Stimulated activated naive B cell treated with anti-CD40 and anti-IgM and Interleukin-4, amounts not matched to agents 10 μg/mL and 1 μg/mL and 100 μg/mL, for 72 hours (primary cell): Measurements from ENCODE around the gene PML.

ENCODE experiments used
- ATAC-seq, 2 donors: fragments of 150-1000 bp; cut with Tn5 transposase; replicated peaks; 2 replicates each; pipeline ENCODE4 v1.10.0; 2021; ENCODE audit warnings: moderate library complexity in 1 of 2
- DNase-seq: peaks from one replicate; pipeline ENCODE4 v3.0.0; 2021
- H3K27ac Mint-ChIP-seq: one replicate; pipeline ENCODE4 v1.8.0; 2022; ENCODE audit warnings: mild to moderate bottlenecking, mixed read lengths
- H3K27me3 Mint-ChIP-seq, 2 donors: one replicate each; pipeline ENCODE4 v1.8.0; 2022; ENCODE audit warnings: mixed read lengths in 2 of 2
- H3K36me3 Mint-ChIP-seq, 2 donors: one replicate each; pipeline ENCODE4 v1.8.0; 2022; ENCODE audit warnings: mixed read lengths in 2 of 2, mild to moderate bottlenecking in 1 of 2
- H3K4me1 Mint-ChIP-seq, 2 donors: one replicate each; pipeline ENCODE4 v1.8.0; 2022; ENCODE audit warnings: mixed read lengths in 2 of 2, mild to moderate bottlenecking in 1 of 2
- H3K4me3 Mint-ChIP-seq, 2 donors: one replicate each; pipeline ENCODE4 v1.8.0; 2022; ENCODE audit warnings: mild to moderate bottlenecking in 2 of 2, mixed read lengths in 2 of 2, moderate library complexity in 1 of 2
- H3K9me3 Mint-ChIP-seq, 2 donors: one replicate each; pipeline ENCODE4 v1.8.0; 2022; ENCODE audit warnings: mixed read lengths in 2 of 2, mild to moderate bottlenecking in 1 of 2

The PML gene

GRCh38 chr15:74038707-74039655 lies 44.5 kb downstream of the PML start:
- no peak for DNase-seq
- no peak overlapping the region for H3K4me3 Mint-ChIP-seq
- peak overlapping the region; percentile 72 for H3K27ac Mint-ChIP-seq
- no peak for ATAC-seq
- peaks cover 0 to 2% of the 10 kb centered on the region in 2 donors for H3K4me1 Mint-ChIP-seq
- H3K9me3 Mint-ChIP-seq: no peaks in the 10 kb centered on the region
- H3K36me3 Mint-ChIP-seq: peaks cover 44 to 72% of the 10 kb centered on the region in 2 donors
- H3K27me3 Mint-ChIP-seq: no peaks in the 10 kb centered on the region

DNA sequence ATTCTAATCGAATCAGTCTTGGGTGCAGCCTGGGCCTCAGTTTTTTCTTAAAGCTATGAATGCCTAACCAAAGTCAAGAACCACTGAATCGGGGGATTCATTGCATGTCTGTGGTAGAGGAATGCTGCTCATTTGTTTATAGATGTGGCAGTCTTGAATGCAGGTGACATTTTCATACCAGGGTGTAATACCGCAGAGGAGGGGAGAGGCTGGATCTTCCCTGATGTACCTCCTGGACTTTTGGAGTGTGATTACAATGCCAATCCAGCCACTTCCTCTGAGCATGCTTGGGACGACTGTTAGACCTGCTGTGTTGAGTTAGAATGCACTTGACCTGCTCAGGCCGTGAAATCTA lies 45.1 kb downstream of the PML start:
- H3K4me3 Mint-ChIP-seq: no peak overlapping the region
- H3K27ac Mint-ChIP-seq: no peak overlapping the region

GRCh38 chr15:74040109-74040850 lies 45.8 kb downstream of the PML start:
- ATAC-seq: no peak
- Mint-ChIP-seq H3K9me3 (no peaks in the 10 kb centered on the region), H3K36me3 (peaks cover 36 to 60% of the 10 kb centered on the region in 2 donors), H3K4me3 (no peak overlapping the region), H3K27ac (no peak overlapping the region), H3K4me1 (peaks cover 0 to 1% of the 10 kb centered on the region in 2 donors), H3K27me3 (no peaks in the 10 kb centered on the region)
- no peak for DNase-seq

More for the DNA sequence above, 45.1 kb downstream of the PML start:
- H3K9me3 Mint-ChIP-seq: no peaks in the 10 kb centered on the region
- H3K4me1 Mint-ChIP-seq: no peaks in the 10 kb centered on the region
- DNase-seq (no peak), ATAC-seq (no peak)
- H3K36me3 Mint-ChIP-seq: peaks cover 40 to 66% of the 10 kb centered on the region in 2 donors
- H3K27me3 Mint-ChIP-seq: no peaks in the 10 kb centered on the region

GRCh38 chr15:74041311-74041756 lies 46.8 kb downstream of the PML start:
- ATAC-seq (no peak), DNase-seq (no peak)
- Mint-ChIP-seq H3K4me1 (peaks cover 2 to 6% of the 10 kb centered on the region in 2 donors), H3K27me3 (no peaks in the 10 kb centered on the region), H3K27ac (no peak overlapping the region), H3K4me3 (no peak overlapping the region), H3K36me3 (peaks cover 34 to 56% of the 10 kb centered on the region in 2 donors), H3K9me3 (no peaks in the 10 kb centered on the region)

DNA sequence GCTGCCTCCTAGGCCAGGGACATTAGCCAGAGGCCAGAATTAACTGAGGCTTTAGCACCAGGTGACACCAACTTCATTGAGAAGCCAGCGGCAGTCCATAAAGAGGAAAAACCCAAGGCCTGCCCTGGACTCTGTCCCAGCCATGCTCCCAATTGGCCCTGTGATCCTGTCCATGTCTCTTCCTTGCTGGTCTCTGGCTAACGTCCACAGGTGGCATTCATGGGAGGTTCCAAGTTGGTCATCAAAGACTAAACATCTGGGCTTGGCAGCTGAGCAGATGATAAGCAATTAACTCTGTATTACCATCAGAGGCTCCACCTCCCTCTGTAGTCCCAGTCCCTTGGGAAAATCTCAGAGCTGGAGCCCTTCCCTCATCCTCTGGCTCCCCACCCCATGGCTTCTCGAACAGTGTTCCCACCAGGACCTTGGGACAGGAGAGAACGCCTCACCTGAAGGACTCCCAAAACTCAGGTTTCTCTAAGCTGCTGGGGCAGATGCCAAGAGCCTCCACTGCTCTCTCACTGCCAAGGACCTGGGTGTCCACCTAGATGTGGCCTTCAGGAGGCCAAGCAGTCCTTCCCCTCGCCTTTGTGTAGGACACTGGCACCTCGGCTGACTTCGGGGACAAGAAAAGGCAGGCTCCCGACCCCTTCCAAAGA lies 47.4 kb downstream of the PML start:
- Mint-ChIP-seq H3K9me3 (no peaks in the 10 kb centered on the region), H3K36me3 (peaks cover 28 to 51% of the 10 kb centered on the region in 2 donors)

GRCh38 chr15:74042603-74043424 lies 48.3 kb downstream of the PML start:
- H3K27ac Mint-ChIP-seq: no peak overlapping the region

More for the DNA sequence above, 47.4 kb downstream of the PML start:
- DNase-seq (no peak), ATAC-seq (no peak)
- no peaks in the 10 kb centered on the region for H3K27me3 Mint-ChIP-seq
- H3K27ac Mint-ChIP-seq: peak overlapping the region; percentile 15
- no peak overlapping the region for H3K4me3 Mint-ChIP-seq
- peaks cover 2 to 6% of the 10 kb centered on the region in 2 donors for H3K4me1 Mint-ChIP-seq

DNA sequence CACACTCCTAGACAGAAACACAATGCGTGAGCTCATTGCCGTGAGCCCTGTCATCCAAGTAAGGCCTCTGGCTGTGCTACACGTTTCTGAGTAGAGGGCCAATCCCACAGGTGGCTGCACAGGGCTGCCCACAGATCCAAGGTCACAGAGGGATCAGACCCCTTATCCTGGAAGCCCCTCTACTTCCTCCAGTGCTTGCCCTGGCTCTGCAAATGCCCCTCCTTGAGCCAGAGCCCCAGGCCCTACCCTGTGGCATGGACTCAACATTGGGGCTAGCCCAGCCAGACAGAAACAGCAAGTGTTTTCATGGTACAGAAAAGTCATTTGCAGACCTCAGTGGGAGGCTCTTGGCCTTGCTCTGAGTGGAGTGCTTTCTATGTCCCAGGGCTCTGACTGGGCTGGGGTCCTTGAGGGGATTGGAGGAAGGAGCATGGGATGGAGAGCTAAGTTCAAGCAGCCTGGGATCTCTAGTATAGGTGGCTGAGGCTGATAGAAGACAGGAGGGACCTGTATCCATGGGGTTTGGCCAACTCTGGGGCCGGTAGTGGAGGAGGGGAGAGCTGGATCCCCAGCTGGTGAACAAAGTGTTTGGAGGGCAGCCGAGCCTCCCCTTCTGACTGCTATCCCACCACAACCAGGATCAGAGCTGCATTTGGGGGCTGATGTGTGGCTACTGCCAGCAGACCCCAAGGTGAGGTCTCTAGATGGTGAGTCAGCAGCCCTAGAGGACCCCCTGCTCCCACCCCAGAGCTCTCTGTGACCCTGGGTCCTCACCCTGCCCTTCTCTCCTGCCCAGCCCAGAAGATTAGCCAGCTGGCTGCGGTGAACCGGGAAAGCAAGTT lies 49.1 kb downstream of the PML start:
- Mint-ChIP-seq H3K4me3 (no peak overlapping the region), H3K9me3 (no peaks in the 10 kb centered on the region), H3K27me3 (no peaks in the 10 kb centered on the region), H3K36me3 (peaks cover 16 to 37% of the 10 kb centered on the region in 2 donors), H3K4me1 (peaks cover 6 to 16% of the 10 kb centered on the region in 2 donors), H3K27ac (no peak overlapping the region)
- ATAC-seq (no peak), DNase-seq (no peak)

More at GRCh38 chr15:74042603-74043424, 48.3 kb downstream of the PML start:
- Mint-ChIP-seq H3K36me3 (peaks cover 20 to 42% of the 10 kb centered on the region in 2 donors), H3K4me1 (peaks cover 2 to 9% of the 10 kb centered on the region in 2 donors), H3K4me3 (no peak overlapping the region), H3K9me3 (no peaks in the 10 kb centered on the region), H3K27me3 (no peaks in the 10 kb centered on the region)
- DNase-seq (no peak), ATAC-seq (no peak)

DNA sequence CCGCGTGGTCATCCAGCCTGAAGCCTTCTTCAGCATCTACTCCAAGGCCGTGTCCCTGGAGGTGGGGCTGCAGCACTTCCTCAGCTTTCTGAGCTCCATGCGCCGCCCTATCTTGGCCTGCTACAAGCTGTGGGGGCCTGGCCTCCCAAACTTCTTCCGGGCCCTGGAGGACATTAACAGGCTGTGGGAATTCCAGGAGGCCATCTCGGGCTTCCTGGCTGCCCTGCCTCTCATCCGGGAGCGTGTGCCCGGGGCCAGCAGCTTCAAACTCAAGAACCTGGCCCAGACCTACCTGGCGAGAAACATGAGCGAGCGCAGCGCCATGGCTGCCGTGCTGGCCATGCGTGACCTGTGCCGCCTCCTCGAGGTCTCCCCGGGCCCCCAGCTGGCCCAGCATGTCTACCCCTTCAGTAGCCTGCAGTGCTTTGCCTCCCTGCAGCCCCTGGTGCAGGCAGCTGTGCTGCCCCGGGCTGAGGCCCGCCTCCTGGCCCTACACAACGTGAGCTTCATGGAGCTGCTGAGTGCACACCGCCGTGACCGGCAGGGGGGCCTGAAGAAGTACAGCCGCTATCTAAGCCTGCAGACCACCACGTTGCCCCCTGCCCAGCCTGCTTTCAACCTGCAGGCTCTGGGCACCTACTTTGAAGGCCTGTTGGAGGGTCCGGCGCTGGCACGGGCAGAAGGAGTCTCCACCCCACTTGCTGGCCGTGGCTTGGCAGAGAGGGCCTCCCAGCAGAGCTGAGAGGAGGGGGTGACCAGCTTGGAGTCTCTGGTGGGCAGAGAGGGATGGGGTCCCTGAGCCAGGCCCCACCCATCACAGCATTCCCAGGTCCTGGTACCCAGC lies 50.0 kb downstream of the PML start:
- peaks cover 12 to 33% of the 10 kb centered on the region in 2 donors for H3K36me3 Mint-ChIP-seq
- ATAC-seq: no peak
- no peaks in the 10 kb centered on the region for H3K27me3 Mint-ChIP-seq
- H3K9me3 Mint-ChIP-seq: no peaks in the 10 kb centered on the region
- peaks cover 6 to 16% of the 10 kb centered on the region in 2 donors for H3K4me1 Mint-ChIP-seq
- DNase-seq: no peak
- H3K27ac Mint-ChIP-seq: no peak overlapping the region
- H3K4me3 Mint-ChIP-seq: no peak overlapping the region

DNA sequence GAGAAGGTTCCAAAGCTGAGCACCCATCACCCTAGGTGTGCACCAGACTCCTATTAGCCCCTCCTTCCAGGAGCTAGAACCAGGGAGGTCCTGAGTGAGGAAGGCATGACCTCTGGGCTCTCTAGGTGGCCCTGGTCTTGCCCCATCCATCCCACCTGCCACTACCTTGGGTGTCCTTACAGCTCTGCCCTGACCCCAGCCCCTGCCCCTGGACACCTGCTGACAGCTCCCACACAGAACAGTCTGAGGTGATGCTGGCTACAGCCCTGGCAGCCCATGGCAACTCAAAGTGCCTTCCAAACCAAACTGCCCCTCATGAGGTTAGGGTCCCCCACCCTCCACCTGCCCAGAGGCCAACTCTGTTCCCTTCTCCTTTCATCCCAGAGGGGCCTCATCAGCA lies 50.7 kb downstream of the PML start:
- Mint-ChIP-seq H3K27ac (peak overlapping the region; percentile 87), H3K9me3 (no peaks in the 10 kb centered on the region), H3K36me3 (peaks cover 12 to 33% of the 10 kb centered on the region in 2 donors), H3K4me1 (peaks cover 6 to 16% of the 10 kb centered on the region in 2 donors), H3K4me3 (no peak overlapping the region), H3K27me3 (no peaks in the 10 kb centered on the region)
- DNase-seq: no peak
- ATAC-seq: no peak

DNA sequence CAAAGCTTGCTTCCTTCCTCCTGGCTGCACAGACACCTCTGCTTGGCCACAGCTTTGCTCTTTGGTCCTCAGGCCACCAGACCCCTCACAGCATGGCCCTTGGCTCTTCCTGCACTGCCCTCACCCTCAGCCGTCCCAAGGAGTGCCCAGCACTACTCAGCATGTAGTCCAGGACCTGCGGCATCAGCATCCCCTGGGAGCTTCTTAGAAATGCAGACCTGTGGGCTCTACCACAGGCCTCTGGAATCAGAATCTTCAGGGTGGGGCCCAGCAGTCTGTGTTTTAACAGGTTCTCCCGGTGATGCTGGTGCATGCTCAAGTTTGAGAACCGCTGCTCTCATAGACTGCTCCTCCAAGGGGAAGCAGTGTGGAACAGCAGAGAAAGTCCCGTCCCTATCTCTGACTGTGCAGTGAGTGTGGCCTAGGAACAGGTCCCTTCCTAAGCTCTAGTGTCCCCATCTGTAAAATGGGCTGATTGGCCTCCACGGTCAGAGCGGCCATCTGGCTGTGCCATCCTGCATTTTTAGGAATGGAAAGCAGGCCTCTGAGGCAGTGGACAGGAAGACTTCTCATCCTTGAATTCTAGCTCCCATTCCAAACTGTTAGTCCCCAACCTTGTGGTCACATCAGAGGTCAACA lies 51.2 kb downstream of the PML start:
- no peak overlapping the region for H3K4me3 Mint-ChIP-seq

GRCh38 chr15:74046275-74046674 lies 51.8 kb downstream of the PML start:
- Mint-ChIP-seq H3K9me3 (no peaks in the 10 kb centered on the region), H3K4me1 (peaks cover 6 to 16% of the 10 kb centered on the region in 2 donors), H3K27me3 (no peaks in the 10 kb centered on the region), H3K27ac (no peak overlapping the region), H3K36me3 (peaks cover 8 to 27% of the 10 kb centered on the region in 2 donors), H3K4me3 (no peak overlapping the region)
- no peak for ATAC-seq
- DNase-seq: no peak

More for the DNA sequence above, 51.2 kb downstream of the PML start:
- Mint-ChIP-seq H3K9me3 (no peaks in the 10 kb centered on the region), H3K4me1 (peaks cover 6 to 16% of the 10 kb centered on the region in 2 donors), H3K27ac (peak overlapping the region; percentile 87), H3K27me3 (no peaks in the 10 kb centered on the region), H3K36me3 (peaks cover 12 to 32% of the 10 kb centered on the region in 2 donors)
- DNase-seq (no peak), ATAC-seq (no peak)

- Mint-ChIP-seq H3K9me3 (no peaks in the 10 kb centered on the region), H3K27ac (no peak overlapping the region), H3K36me3 (peaks cover 4 to 5% of the 10 kb centered on the region in 2 donors)
Observed at GRCh38 chr15:74050127-74050526, 55.6 kb downstream of the PML start.

More at GRCh38 chr15:74050127-74050526, 55.6 kb downstream of the PML start:
- DNase-seq (no peak), ATAC-seq (no peak)
- Mint-ChIP-seq H3K4me1 (peaks cover 11 to 30% of the 10 kb centered on the region in 2 donors), H3K27me3 (no peaks in the 10 kb centered on the region), H3K4me3 (no peak overlapping the region)
